Activated CD8-positive, alpha-beta memory T cell treated with anti-CD3 and anti-CD28 coated beads, Interleukin-2, amount 50 U/mL, for 1 hour (primary cell): ENCODE results near the gene MR1.

ENCODE experiments used
- DNase-seq: peaks from one replicate; pipeline ENCODE4 v3.0.0-alpha.2; 2020; ENCODE audit errors: extremely low read depth

Gene MR1

GRCh38 chr1:181062836-181063428 is 29.1 kb downstream of the MR1 start:
- no peak for DNase-seq

GRCh38 chr1:181064011-181064623 is 30.3 kb downstream of the MR1 start:
- no peak for DNase-seq

DNA sequence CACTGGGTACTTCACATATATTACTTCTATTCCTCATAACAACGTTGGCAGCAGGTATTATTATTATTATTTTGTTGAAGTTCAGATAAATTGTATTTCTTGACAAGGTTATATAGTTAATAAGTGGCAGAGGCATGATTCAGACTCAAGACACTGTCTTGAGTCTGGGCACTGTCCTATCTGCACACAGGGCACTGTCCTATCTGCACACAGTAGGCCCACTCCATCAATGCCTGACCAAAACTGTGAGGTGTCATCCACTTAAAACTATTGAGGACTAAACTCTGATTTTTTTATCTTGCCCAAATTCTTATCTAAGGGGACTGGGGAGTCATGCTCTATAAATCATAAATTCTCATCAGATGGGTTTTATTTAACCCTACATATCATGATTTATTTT is 30.9 kb downstream of the MR1 start:
- no peak for DNase-seq

GRCh38 chr1:181073638-181074037 is 39.9 kb downstream of the MR1 start:
- DNase-seq, result no peak

DNA sequence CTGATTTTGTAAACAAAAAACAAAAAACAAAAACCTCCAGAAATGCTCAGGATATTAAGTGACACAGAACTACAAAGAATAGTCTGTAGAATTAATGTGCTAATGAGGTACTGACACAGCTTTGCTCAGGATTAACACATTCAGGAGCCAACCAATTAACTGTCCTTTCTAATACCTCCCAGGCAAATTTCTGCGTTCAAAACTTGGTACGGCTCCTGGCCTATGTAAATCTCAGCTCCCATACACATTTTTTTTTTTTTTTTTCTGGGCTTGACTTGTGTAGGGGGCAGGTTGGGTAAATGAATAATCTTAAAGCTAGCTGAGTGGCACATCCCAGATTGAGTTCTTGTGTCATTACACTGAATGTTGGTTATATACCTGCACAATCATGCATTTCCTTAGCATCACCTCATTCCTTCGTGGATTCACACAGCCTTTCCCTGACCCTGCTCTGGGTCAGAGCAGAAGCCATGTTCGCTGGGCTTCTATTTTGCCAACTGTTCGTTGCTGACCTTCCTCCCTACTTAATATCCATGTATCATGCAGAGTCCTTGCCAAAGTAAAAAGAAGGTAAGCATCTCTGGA is 42.1 kb downstream of the MR1 start:
- no peak for DNase-seq

- DNase-seq, result no peak
Measured at GRCh38 chr1:181076852-181077251, 43.1 kb downstream of the MR1 start.

- DNase-seq, result no peak
Measured at GRCh38 chr1:181077576-181078242, 43.9 kb downstream of the MR1 start.

GRCh38 chr1:181079382-181079781 is 45.6 kb downstream of the MR1 start:
- DNase-seq, result no peak

DNA sequence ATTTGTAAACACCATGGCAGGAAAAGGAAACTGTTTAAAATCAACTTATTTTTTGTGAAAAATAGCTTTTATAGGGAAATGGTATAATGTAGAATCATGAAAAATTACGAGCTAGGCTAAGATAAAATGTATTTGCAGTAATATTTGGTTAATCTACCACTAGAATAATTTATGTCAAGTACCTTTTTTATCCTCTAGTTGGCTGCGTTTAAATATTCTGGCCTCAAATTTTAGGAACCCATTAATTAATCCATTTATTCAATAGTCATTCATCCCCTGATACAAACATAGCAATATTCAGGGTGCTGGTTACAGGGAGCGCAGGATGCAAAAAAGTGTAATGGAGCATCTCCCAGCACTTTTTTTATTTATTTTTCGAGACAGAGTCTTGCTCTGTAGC is 46.1 kb downstream of the MR1 start:
- DNase-seq, result no peak

GRCh38 chr1:181080556-181080955 is 46.8 kb downstream of the MR1 start:
- DNase-seq, result no peak

DNA sequence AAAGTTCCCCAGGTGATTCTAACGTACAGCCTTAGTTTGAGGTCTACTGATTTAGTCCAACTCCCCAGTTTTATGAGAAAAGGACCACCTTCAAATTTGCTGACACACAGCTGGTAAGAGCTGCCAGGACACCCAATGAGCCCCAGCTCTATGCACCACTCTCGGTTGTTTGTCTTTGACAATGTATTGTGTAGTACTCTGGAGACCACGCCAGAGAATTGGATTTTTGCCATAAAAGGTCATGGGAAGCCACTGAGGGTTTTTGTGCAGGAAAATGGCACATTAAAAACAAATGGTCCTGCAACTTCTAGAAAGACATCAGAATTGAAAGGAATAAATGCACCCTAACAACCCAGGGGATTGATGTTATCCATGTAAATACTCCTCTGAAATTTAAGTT is 47.6 kb downstream of the MR1 start:
- DNase-seq, result no peak

- DNase-seq, result no peak
Measured at GRCh38 chr1:181083842-181084605, 50.2 kb downstream of the MR1 start.

- DNase-seq, result no peak
Measured at GRCh38 chr1:181084606-181084969, 50.8 kb downstream of the MR1 start.

DNA sequence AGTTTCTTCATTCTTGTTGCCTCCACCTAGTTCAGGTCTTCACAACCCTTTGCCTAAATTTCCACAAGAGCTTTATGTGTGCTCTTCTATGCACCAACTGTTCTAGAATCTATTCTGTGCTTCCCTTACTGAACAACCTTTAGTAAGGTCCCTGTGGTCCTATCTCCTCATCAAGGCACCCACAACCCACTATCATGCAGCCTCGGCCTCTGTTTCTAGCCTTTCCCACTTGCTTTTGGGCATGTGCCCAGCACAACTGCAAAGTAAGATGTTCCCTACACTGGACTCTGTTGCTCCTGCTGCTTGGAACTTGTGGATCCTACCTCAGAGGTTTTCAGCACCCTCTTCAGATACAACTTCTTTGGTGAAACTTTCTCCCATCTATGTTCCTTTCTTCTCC is 52.3 kb downstream of the MR1 start:
- no peak for DNase-seq

DNA sequence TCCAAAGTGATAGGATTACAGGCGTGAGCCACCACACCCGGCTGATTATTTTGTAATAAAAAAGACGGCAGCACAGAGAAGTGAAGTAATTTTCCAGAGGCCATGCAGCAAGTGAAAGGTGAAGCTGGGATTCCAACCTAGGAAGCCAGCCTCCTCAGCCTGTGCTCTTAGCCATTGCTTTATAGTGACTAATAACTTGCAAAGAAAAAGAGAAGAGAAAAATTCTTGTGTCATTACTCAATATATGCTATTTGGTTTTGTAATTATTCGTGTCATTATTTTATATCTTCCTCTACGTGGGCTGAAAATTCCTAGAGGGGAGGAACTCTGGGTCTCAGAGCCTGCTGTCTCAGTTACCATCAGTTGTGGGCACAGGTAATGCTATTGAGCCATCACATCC is 53.1 kb downstream of the MR1 start:
- DNase-seq, result no peak

- no peak for DNase-seq
Measured at GRCh38 chr1:181087400-181087901, 53.7 kb downstream of the MR1 start.

DNA sequence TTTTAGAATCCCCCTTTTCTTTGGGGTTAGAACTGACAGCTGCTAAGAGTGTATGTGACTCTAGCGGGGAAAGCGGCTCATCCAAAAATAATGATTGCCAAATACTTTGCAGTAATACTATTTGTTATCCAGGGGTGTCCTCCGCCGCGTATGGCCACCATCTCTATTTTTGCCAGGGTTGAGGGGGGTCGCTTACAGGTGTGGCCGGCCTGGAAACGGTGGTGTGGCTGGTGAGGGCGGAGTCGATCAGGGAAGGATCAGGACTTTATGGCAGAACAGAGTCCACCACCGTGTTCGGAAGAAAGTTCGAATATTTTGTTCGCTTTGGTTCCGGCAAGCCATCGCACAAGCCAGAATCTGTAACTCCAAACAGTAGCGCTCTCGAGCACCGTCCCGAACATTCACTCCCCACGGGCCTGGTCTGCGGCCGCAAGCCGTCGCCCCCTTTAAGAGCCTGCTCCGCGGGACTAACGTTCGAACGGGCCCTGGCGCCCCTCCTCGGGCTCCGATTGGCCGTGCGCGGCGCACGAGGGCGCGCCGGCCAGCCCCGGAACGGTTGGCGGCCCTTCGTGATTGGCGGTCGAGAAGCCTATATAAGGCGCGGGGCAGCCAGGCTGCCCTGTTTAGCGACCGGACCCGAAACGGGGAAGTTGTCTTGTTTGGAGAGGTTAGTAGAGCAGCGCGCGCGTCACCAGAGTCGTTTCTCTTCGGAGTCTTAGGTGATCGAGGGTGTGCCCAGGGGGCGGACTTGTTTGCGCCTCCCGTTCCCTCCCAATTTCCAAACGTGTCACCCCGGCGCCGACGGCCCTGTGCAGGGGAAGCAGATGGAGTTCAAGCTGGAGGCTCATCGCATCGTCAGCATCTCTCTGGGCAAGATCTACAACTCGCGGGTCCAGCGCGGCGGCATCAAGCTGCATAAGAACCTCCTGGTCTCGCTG is 54.6 kb downstream of the MR1 start, which contains the start of gene IER5:
TSS of gene IER5 (plus strand) at position 622 of the 938 bp plus-strand sequence. CDS start at position 825, 203 bp downstream.
- peak; percentile 94 for DNase-seq

- DNase-seq, result no peak
Measured at GRCh38 chr1:181089017-181089675, 55.4 kb downstream of the MR1 start.

GRCh38 chr1:181089676-181090544 is 56.1 kb downstream of the MR1 start:
- DNase-seq, result no peak
